Transverse colon (tissue), 4 donors: ENCODE results near the gene RCAN1.

ENCODE experiments used
- POLR2A ChIP-seq: fragments of 450-650 bp; IDR thresholded peaks from one replicate; pipeline ENCODE4 v1.6.1; 2016; ENCODE audit warnings: antibody characterized with exemption, mild to moderate bottlenecking, moderate library complexity
- POLR2AphosphoS5 ChIP-seq, 3 donors: sonication (generic); formaldehyde crosslinking; IDR thresholded peaks; one replicate each; pipeline ENCODE4 v1.6.1; 2016; ENCODE audit warnings: antibody characterized with exemption in 3 of 3
- TF ChIP-seq, protein P1 (sequence below), 5 experiments: fragments of 200-600 bp in 3 of 5; fragments of 450-650 bp in 2 of 5; sonication (generic) in 3 of 5; IDR thresholded peaks; 1 replicate in 2 of 5; 2 replicates in 3 of 5; pipeline ENCODE4 v1.5.1; 2016 to 2017; ENCODE audit warnings: antibody characterized with exemption in 5 of 5, inconsistent platforms in 3 of 5, mild to moderate bottlenecking in 2 of 5, moderate library complexity in 1 of 5

DNA sequence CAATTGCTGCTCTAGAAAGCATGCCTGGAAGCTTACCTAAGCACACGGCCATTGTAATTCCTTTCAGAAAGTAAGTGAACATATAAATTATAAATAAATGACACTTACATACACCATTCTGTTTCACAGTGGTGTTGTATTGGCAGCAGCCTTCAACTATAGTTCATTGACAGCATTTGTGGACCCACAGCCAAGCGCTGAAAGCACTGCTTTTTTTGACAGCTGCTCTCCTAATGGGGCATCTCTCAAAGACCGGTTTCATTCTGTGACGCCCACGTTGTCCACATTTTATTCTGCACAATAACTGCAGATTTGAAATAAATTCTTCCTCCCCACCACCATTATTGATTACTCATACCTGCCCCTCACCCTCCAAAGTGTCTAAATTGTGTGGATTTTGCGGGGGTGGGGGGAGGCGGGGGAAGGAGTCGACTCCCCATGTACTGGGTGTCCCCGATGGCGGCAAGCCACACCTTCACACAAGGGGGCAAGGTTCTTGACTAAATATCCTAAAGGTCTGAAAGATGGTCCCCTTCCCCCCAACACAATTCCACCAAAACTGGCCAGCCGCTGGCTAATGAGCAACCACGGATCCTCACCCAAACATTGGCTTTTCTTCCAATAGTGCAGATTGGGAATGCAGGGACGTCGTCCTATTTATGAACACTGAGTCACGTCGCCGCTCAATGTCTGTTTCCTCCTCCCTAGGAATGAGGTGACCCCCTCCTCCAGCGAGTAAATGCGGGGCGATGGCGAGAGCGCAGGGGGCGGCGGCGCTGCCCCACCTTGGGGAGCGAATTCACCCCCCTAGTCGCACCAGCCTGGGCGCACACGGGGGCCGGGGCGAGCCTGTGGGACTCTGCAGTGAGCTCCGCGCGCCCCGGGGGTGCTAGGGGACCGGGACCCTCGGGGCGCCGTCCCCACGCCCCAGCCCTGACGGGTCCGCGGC is 960 bp downstream of the RCAN1 start:
- TF ChIP-seq, protein P1, sequence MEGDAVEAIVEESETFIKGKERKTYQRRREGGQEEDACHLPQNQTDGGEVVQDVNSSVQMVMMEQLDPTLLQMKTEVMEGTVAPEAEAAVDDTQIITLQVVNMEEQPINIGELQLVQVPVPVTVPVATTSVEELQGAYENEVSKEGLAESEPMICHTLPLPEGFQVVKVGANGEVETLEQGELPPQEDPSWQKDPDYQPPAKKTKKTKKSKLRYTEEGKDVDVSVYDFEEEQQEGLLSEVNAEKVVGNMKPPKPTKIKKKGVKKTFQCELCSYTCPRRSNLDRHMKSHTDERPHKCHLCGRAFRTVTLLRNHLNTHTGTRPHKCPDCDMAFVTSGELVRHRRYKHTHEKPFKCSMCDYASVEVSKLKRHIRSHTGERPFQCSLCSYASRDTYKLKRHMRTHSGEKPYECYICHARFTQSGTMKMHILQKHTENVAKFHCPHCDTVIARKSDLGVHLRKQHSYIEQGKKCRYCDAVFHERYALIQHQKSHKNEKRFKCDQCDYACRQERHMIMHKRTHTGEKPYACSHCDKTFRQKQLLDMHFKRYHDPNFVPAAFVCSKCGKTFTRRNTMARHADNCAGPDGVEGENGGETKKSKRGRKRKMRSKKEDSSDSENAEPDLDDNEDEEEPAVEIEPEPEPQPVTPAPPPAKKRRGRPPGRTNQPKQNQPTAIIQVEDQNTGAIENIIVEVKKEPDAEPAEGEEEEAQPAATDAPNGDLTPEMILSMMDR (IDR thresholded peaks at IDR 0.05), result no peak
- TF ChIP-seq POLR2AphosphoS5 (IDR thresholded peaks at IDR 0.05) (no peak), POLR2A (no peak)
